Spleen (tissue), 11 donors: ENCODE data around the gene ETV2. TPM values are rescaled to one million over a fixed set of nuclear protein-coding genes. Genes with fewer than 3 reads are reported as not detected.
A peak's percentile ranks its signal among the peaks of the same experiment; 100 is the strongest.

Experiments
- DNase-seq: peaks from one replicate; pipeline ENCODE4 v3.0.0-alpha.2; 2020
- H3K27ac ChIP-seq, 8 donors: fragments of 200-600 bp; sonication (generic) in 7 of 8; 1 replicate in 4 of 8; 2 replicates in 4 of 8; pipeline versions ENCODE4 v1.5.0 to v1.8.0; 2016 to 2021; ENCODE audit warnings: inconsistent platforms in 4 of 8, mild to moderate bottlenecking in 4 of 8, moderate library complexity in 1 of 8
- H3K27me3 ChIP-seq, 7 donors: fragments of 200-600 bp; sonication (generic) in 6 of 7; replicated peaks in 1 of 7; 1 replicate in 4 of 7; 2 replicates in 3 of 7; pipeline versions ENCODE4 v1.5.0 to v1.8.0; 2016 to 2021; ENCODE audit warnings: inconsistent platforms in 3 of 7, mild to moderate bottlenecking in 1 of 7
- H3K36me3 ChIP-seq, 6 donors: fragments of 200-600 bp; sonication (generic) in 5 of 6; 1 replicate in 4 of 6; 2 replicates in 2 of 6; pipeline versions ENCODE4 v1.5.0 to v1.8.0; 2016 to 2021; ENCODE audit warnings: inconsistent platforms in 2 of 6
- H3K4me1 ChIP-seq, 6 donors: fragments of 200-600 bp; sonication (generic) in 5 of 6; 1 replicate in 3 of 6; 2 replicates in 3 of 6; pipeline versions ENCODE4 v1.5.0 to v1.8.0; 2016 to 2021; ENCODE audit warnings: inconsistent platforms in 3 of 6
- H3K4me3 ChIP-seq, 8 donors: fragments of 200-600 bp; sonication (generic) in 7 of 8; 1 replicate in 4 of 8; 2 replicates in 4 of 8; pipeline versions ENCODE4 v1.5.0 to v1.8.0; 2016 to 2021; ENCODE audit warnings: inconsistent platforms in 4 of 8, mild to moderate bottlenecking in 4 of 8, moderate library complexity in 2 of 8
- H3K9me3 ChIP-seq, 8 donors: fragments of 200-600 bp; sonication (generic) in 7 of 8; 1 replicate in 4 of 8; 2 replicates in 4 of 8; pipeline versions ENCODE4 v1.5.0 to v1.8.0; 2016 to 2021; ENCODE audit warnings: inconsistent platforms in 4 of 8
- CTCF ChIP-seq, 11 experiments: fragments of 200-600 bp in 7 of 11; fragments of 450-650 bp in 4 of 11; sonication (generic) in 4 of 11; IDR thresholded peaks in 8 of 11; conservative IDR thresholded peaks in 3 of 11; 1 replicate in 7 of 11; 2 replicates in 4 of 11; pipeline versions ENCODE4 v1.4.0 to v1.8.0; 2016 to 2021; ENCODE audit warnings: antibody characterized with exemption in 11 of 11, inconsistent platforms in 4 of 11, mild to moderate bottlenecking in 1 of 11
- POLR2A ChIP-seq, 3 donors: fragments of 450-650 bp; IDR thresholded peaks; one replicate each; pipeline ENCODE4 v1.5.1; 2017; ENCODE audit warnings: antibody characterized with exemption in 3 of 3, mild to moderate bottlenecking in 1 of 3
- POLR2AphosphoS5 ChIP-seq, 3 donors: sonication (generic); formaldehyde crosslinking; IDR thresholded peaks; one replicate each; pipeline ENCODE4 v1.5.1; 2017; ENCODE audit warnings: antibody characterized with exemption in 3 of 3
- WGBS, 5 donors: extraction: QIAGEN DNeasy Blood & Tissue Kit in 3 of 5; methylation state at CpG; one replicate each; pipeline versions ENCODE4 v1.1.5 to v1.1.7; 2013 to 2018; 5-methylcytosine and 5-hydroxymethylcytosine counted together
- intact Hi-C: fragments of 100-400 bp; cut with DNase I; formaldehyde crosslinking; loops from one replicate; pipeline ENCODE4 v1.15.0; 2023; ENCODE audit warnings: low total_unique reads
- polyA plus RNA-seq, 3 donors: library from polyadenylated mRNA; stranded (reverse); fragments of 200-250 nt; gene quantifications; one replicate each; pipeline ENCODE4 v1.2.1, GENCODE V29; 2013
- total RNA-seq, 7 donors: library from RNA; depleted of rRNA in 3 of 7; stranded (reverse); fragments of >200 nt in 3 of 7; fragmentation: NEBNext Ultra II Directional in 4 of 7; extraction: Animal tissue kit (Norgen Biotek cat#: 25700) in 4 of 7; gene quantifications; one replicate each; pipeline versions ENCODE4 v1.1.0 to v1.2.1, GENCODE V29; 2016 to 2021
- donor health status: healthy with polysubstance abuse.
- donor health status: DM: no; HTN: no; CAD: no; lungs with moderate emphysema.
- donor health status: DM: no; HTN: no; CAD: no.
- donor health status: Bipolar disorder and iron deficiency.
- donor health status: healthy.
- donor health status: DM: no; HTN: no; CAD: no.
- donor health status: DM: yes; HTN: yes; CAD: no.

ETV2 gene
- total and polyA plus RNA-seq, 10 donors: 0.43 to 1.2 (median 0.99) TPM; not detected in 5

DNA sequence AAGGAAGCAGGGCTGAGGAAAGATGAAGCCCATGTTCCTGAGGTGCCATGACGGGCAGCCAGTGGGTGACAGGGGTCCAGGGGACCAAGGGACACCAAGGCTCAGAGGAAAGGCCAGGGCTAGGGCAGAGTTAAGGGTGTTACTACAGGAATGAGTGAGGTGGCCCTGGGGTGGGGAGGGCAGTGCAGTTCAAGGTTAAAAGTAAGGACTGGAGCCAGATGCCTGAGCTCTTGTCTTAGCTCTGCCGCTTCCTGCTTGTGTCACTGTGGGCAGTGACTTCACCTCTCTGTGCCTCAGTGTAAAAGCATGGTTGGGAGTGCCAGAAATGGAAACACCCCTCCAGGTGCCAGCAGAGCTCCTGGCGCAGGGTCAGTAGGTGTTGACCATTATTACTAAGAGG, 4.9 kb upstream of the ETV2 start:
- 61 to 96% (median 90%) methylated on average over 3 of the region's 3 CpGs for WGBS, 5 donors
- no peak for DNase-seq
- intact Hi-C loops: no loop called here
- Histone ChIP-seq H3K27me3 (peaks cover 0 to 6% (median 0%) of the 10 kb centered on the region in 7 donors), H3K4me1 (peaks cover 0 to 16% (median 4%) of the 10 kb centered on the region in 6 donors), H3K27ac (no peak overlapping the region), H3K9me3 (no peaks in the 10 kb centered on the region), H3K36me3 (peaks cover 8 to 69% (median 68%) of the 10 kb centered on the region in 6 donors), H3K4me3 (no peak overlapping the region)
- TF ChIP-seq POLR2A (IDR thresholded peaks at IDR 0.05) (no peak), CTCF (IDR thresholded peaks at IDR 0.05 in 8 of 11, conservative IDR thresholded peaks at IDR 0.05 in 3 of 11) (no peak), POLR2AphosphoS5 (IDR thresholded peaks at IDR 0.05) (no peak)

GRCh38 chr19:35637165-35637564, 4.4 kb upstream of the ETV2 start:
- Histone ChIP-seq H3K4me1 (peaks cover 0 to 16% (median 9%) of the 10 kb centered on the region in 6 donors), H3K36me3 (peaks cover 8 to 64% (median 62%) of the 10 kb centered on the region in 6 donors), H3K27me3 (peaks cover 0 to 8% (median 0%) of the 10 kb centered on the region in 7 donors), H3K9me3 (no peaks in the 10 kb centered on the region), H3K4me3 (no peak overlapping the region), H3K27ac (no peak overlapping the region)
- DNase-seq: no peak
- WGBS, 5 donors: 87 to 94% (median 93%) methylated on average over 10 to 25 of the region's 25 CpGs
- intact Hi-C loops: no loop called here
- TF ChIP-seq CTCF (IDR thresholded peaks at IDR 0.05 in 8 of 11, conservative IDR thresholded peaks at IDR 0.05 in 3 of 11): no peak
- TF ChIP-seq POLR2AphosphoS5 (IDR thresholded peaks at IDR 0.05): peak in 2 of 3 donors; percentile 44 to 66
- TF ChIP-seq POLR2A (IDR thresholded peaks at IDR 0.05): no peak

GRCh38 chr19:35639321-35639639, 2.3 kb upstream of the ETV2 start:
- Histone ChIP-seq H3K27ac (no peak overlapping the region), H3K36me3 (peaks cover 7 to 43% (median 41%) of the 10 kb centered on the region in 6 donors), H3K4me1 (peaks cover 0 to 33% (median 27%) of the 10 kb centered on the region in 6 donors), H3K9me3 (no peaks in the 10 kb centered on the region), H3K27me3 (peaks cover 0 to 10% (median 0%) of the 10 kb centered on the region in 7 donors), H3K4me3 (no peak overlapping the region)
- TF ChIP-seq POLR2A (IDR thresholded peaks at IDR 0.05) (no peak), POLR2AphosphoS5 (IDR thresholded peaks at IDR 0.05) (no peak)
- WGBS, 5 donors: 59 to 82% (median 70%) methylated on average over 6 of the region's 6 CpGs
- intact Hi-C loops: no loop called here
- peak; percentile 41 for DNase-seq

GRCh38 chr19:35639863-35640262, 1.7 kb upstream of the ETV2 start:
- no peak overlapping the region for H3K27ac ChIP-seq
- H3K4me1 ChIP-seq: peaks cover 0 to 39% (median 31%) of the 10 kb centered on the region in 6 donors
- peaks cover 5 to 37% (median 35%) of the 10 kb centered on the region in 6 donors for H3K36me3 ChIP-seq
- DNase-seq: no peak
- H3K4me3 ChIP-seq: no peak overlapping the region
- intact Hi-C loops: no loop called here
- H3K9me3 ChIP-seq: no peaks in the 10 kb centered on the region
- 81 to 88% (median 88%) methylated on average over 8 of the region's 8 CpGs for WGBS, 5 donors
- TF ChIP-seq POLR2AphosphoS5 (IDR thresholded peaks at IDR 0.05) (no peak), CTCF (IDR thresholded peaks at IDR 0.05 in 8 of 11, conservative IDR thresholded peaks at IDR 0.05 in 3 of 11) (no peak), POLR2A (IDR thresholded peaks at IDR 0.05) (no peak)
- peaks cover 0 to 10% (median 0%) of the 10 kb centered on the region in 7 donors for H3K27me3 ChIP-seq
